ENCODE measurements around the gene MED13L. TPM values are rescaled to one million over a fixed set of nuclear protein-coding genes. Genes with fewer than 3 reads are reported as not detected.

MED13L gene
- polyA plus RNA-seq, 1 of the 3 experiments (the other 2 are of a cell fraction) = 17.1 TPM

- POLR2A ChIA-PET = no interaction called here
Measured at GRCh38 chr12:115911360-115911759, 366.1 kb downstream of the MED13L start.

More at GRCh38 chr12:115911360-115911759, 366.1 kb downstream of the MED13L start:
- H3K9ac ChIP-seq = no peak overlapping the region
- H3F3A ChIP-seq (replicated peaks; ENCODE audit: insufficient read depth) = no peaks in the 10 kb centered on the region
- no peak for DNase-seq
- no peak overlapping the region for H2AFZ ChIP-seq (ENCODE audit: low read depth)
- H3K4me3 ChIP-seq (ENCODE audit: low read depth in 2 of 2, low read length in 1 of 2) = no peak overlapping the region
- no peak overlapping the region for H3K4me2 ChIP-seq
- no peaks in the 10 kb centered on the region for H3K79me2 ChIP-seq (ENCODE audit: insufficient read depth)
- no peaks in the 10 kb centered on the region for H4K20me1 ChIP-seq (ENCODE audit: insufficient read depth)
- H3K27ac ChIP-seq (ENCODE audit: low read depth in 2 of 2, low read length in 1 of 2) = no peak overlapping the region
- CTCF ChIA-PET = interaction anchor here (1.3 to 3.2 kb wide), 2 partner anchors 1249 to 1286 kb away, joined by 4 to 11 read pairs; no protein-coding TSS in a partner anchor
- H3K27me3 ChIP-seq (ENCODE audit: insufficient read depth) = no peaks in the 10 kb centered on the region
- H3K9me2 ChIP-seq = no peaks in the 10 kb centered on the region
- no peak for TF ChIP-seq RXRA (IDR thresholded peaks at IDR 0.05; ENCODE audit: borderline replicate concordance, low read depth)
- no peak for TF ChIP-seq NFIC (IDR thresholded peaks at IDR 0.05; ENCODE audit: borderline replicate concordance)
- TF ChIP-seq FOXM1 (IDR thresholded peaks at IDR 0.05; ENCODE audit: low read depth) = no peak
- no peak for TF ChIP-seq REST (IDR thresholded peaks at IDR 0.05; ENCODE audit: low read depth, low read length)
- TF ChIP-seq FOSL2 (IDR thresholded peaks at IDR 0.05; ENCODE audit: borderline replicate concordance, low read depth) = no peak
- TF ChIP-seq PBX3 (IDR thresholded peaks at IDR 0.05) = no peak
- no peak for TF ChIP-seq POLR2AphosphoS5 (IDR thresholded peaks at IDR 0.05; ENCODE audit: low read depth, low read length)
- TF ChIP-seq IRF3 (IDR thresholded peaks at IDR 0.05; ENCODE audit: low read depth, low read length) = no peak
- H3K36me3 ChIP-seq (replicated peaks in 1 of 2; ENCODE audit: control insufficient read depth in 1 of 2, insufficient read depth in 2 of 2, low read length in 1 of 2) = no peaks in the 10 kb centered on the region
- H3K4me1 ChIP-seq (ENCODE audit: control insufficient read depth in 1 of 2, insufficient read depth in 2 of 2, low read depth in 1 of 2, low read length in 1 of 2) = no peaks in the 10 kb centered on the region
- no peaks in the 10 kb centered on the region for H3K9me3 ChIP-seq
- WGBS (ENCODE audit: low lambda C conversion rate) = 30% methylated on average over 1 of the region's 1 CpG

All from SK-N-SH (cell line).